ENCODE data around the gene EFTUD2. TPM values are rescaled to one million over a fixed set of nuclear protein-coding genes. Genes with fewer than 3 reads are reported as not detected.

The EFTUD2 gene
- total and polyA plus RNA-seq, 9 of the 15 experiments (the other 6 are each of a cell fraction or from before 2014, with no cell fraction given): 65.8 to 362 (median 218) TPM

- no peak for DNase-seq (ENCODE audit: extremely low read depth in 1 of 4, low spot score in 3 of 4)
- Histone ChIP-seq H3K9me1 (ENCODE audit: control insufficient read depth, insufficient read depth, low read length) (no peaks in the 10 kb centered on the region), H3K9ac (ENCODE audit: insufficient read depth in 1 of 2, low read depth in 2 of 2, low read length in 2 of 2) (no peak overlapping the region), H3K9me3 (replicated peaks; ENCODE audit: control insufficient read depth, insufficient read depth, low read depth, low read length) (no peaks in the 10 kb centered on the region), H3K4me3 (no peak overlapping the region), H3K27ac (ENCODE audit: extremely low read depth, low read depth, low read length) (no peak overlapping the region), H2AFZ (ENCODE audit: low read depth, low read length) (no peak overlapping the region), H3K27me3 (ENCODE audit: control insufficient read depth in 2 of 2, insufficient read depth in 2 of 2, low read length in 2 of 2) (no peaks in the 10 kb centered on the region), H4K20me1 (replicated peaks; ENCODE audit: control insufficient read depth, insufficient read depth, low read length) (peaks cover 30% of the 10 kb centered on the region), H3K4me1 (replicated peaks in 1 of 2; ENCODE audit: control insufficient read depth in 2 of 2, insufficient read depth in 2 of 2, low read length in 2 of 2) (no peaks in the 10 kb centered on the region; a peak in 2 of 5 replicates), H3K4me2 (ENCODE audit: insufficient read depth, low read length) (no peak overlapping the region), H3K36me3 (ENCODE audit: control insufficient read depth, insufficient read depth, low read length) (peaks cover 85% of the 10 kb centered on the region), H3K79me2 (ENCODE audit: control insufficient read depth, insufficient read depth, low read length) (peaks cover 52% of the 10 kb centered on the region)
- FAIRE-seq: no peak
- BruUV-seq (replicated peaks): no TSS peak
- in situ Hi-C loops (cut with MboI): no loop called here
- ATAC-seq: no peak
- POLR2A ChIA-PET: no interaction called here
- TF ChIP-seq TSC22D4 (tag; IDR thresholded peaks at IDR 0.05) (no peak), TFAP4 (CRISPR knock-in tag; IDR thresholded peaks at IDR 0.05; ENCODE audit: borderline replicate concordance) (no peak), ZBTB9 (CRISPR knock-in tag; IDR thresholded peaks at IDR 0.05) (no peak)
- TF ChIP-seq, protein P1, sequence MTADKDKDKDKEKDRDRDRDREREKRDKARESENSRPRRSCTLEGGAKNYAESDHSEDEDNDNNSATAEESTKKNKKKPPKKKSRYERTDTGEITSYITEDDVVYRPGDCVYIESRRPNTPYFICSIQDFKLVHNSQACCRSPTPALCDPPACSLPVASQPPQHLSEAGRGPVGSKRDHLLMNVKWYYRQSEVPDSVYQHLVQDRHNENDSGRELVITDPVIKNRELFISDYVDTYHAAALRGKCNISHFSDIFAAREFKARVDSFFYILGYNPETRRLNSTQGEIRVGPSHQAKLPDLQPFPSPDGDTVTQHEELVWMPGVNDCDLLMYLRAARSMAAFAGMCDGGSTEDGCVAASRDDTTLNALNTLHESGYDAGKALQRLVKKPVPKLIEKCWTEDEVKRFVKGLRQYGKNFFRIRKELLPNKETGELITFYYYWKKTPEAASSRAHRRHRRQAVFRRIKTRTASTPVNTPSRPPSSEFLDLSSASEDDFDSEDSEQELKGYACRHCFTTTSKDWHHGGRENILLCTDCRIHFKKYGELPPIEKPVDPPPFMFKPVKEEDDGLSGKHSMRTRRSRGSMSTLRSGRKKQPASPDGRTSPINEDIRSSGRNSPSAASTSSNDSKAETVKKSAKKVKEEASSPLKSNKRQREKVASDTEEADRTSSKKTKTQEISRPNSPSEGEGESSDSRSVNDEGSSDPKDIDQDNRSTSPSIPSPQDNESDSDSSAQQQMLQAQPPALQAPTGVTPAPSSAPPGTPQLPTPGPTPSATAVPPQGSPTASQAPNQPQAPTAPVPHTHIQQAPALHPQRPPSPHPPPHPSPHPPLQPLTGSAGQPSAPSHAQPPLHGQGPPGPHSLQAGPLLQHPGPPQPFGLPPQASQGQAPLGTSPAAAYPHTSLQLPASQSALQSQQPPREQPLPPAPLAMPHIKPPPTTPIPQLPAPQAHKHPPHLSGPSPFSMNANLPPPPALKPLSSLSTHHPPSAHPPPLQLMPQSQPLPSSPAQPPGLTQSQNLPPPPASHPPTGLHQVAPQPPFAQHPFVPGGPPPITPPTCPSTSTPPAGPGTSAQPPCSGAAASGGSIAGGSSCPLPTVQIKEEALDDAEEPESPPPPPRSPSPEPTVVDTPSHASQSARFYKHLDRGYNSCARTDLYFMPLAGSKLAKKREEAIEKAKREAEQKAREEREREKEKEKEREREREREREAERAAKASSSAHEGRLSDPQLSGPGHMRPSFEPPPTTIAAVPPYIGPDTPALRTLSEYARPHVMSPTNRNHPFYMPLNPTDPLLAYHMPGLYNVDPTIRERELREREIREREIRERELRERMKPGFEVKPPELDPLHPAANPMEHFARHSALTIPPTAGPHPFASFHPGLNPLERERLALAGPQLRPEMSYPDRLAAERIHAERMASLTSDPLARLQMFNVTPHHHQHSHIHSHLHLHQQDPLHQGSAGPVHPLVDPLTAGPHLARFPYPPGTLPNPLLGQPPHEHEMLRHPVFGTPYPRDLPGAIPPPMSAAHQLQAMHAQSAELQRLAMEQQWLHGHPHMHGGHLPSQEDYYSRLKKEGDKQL (CRISPR knock-in tag; IDR thresholded peaks at IDR 0.05; ENCODE audit: borderline replicate concordance): no peak
- intact Hi-C loops (cut with micrococcal nuclease): no loop called here
- WGBS (ENCODE audit: insufficient coverage, low coverage, missing lambda C conversion rate): 78% methylated on average over 1 of the region's 1 CpG
- CTCF ChIA-PET (ENCODE audit: low intra/inter-chr PET ratio): no interaction called here
These were observed 12.2 kb downstream of the EFTUD2 start for GRCh38 chr17:44887016-44887415.

Data from K562 (cell line).